Measurements from ENCODE around the gene DNAH10. TPM values are rescaled to one million over a fixed set of nuclear protein-coding genes. Genes with fewer than 3 reads are reported as not detected.

Gene DNAH10
- polyA plus RNA-seq, 2 of the 4 experiments (the other 2 are of a cell fraction), result 0.14 to 0.39 TPM

GRCh38 chr12:123748661-123749060 lies 13.4 kb upstream of the DNAH10 start:
- H3K4me2 ChIP-seq, result no peak overlapping the region
- CTCF ChIA-PET, result no interaction called here
- DNase-seq (ENCODE audit: low read depth in 1 of 2, low spot score in 1 of 2), result no peak
- WGBS (ENCODE audit: missing lambda C conversion rate), result 76% methylated on average over 4 of the region's 4 CpGs
- TF ChIP-seq EHF (CRISPR knock-in tag; IDR thresholded peaks at IDR 0.05) (no peak), CBX2 (IDR thresholded peaks at IDR 0.05; ENCODE audit: borderline replicate concordance, low read depth) (no peak)
- no peaks in the 10 kb centered on the region for H3K4me1 ChIP-seq
- no peaks in the 10 kb centered on the region for H3K9me3 ChIP-seq
- POLR2A ChIA-PET, result no interaction called here
- ATAC-seq, result no peak
- H3K4me3 ChIP-seq, result no peak overlapping the region
- H3K27ac ChIP-seq, result no peak overlapping the region
- no peak for FAIRE-seq

GRCh38 chr12:123749355-123749754 lies 12.7 kb upstream of the DNAH10 start:
- Histone ChIP-seq H3K4me1 (no peaks in the 10 kb centered on the region), H3K27ac (no peak overlapping the region), H3K4me2 (no peak overlapping the region), H3K9me3 (no peaks in the 10 kb centered on the region), H3K4me3 (no peak overlapping the region)
- FAIRE-seq (no peak), DNase-seq (ENCODE audit: low read depth in 1 of 2, low spot score in 1 of 2) (no peak), ATAC-seq (no peak)
- WGBS (ENCODE audit: missing lambda C conversion rate), result 92% methylated on average over 10 of the region's 10 CpGs
- CTCF ChIA-PET, result no interaction called here
- POLR2A ChIA-PET, result no interaction called here
- TF ChIP-seq RCOR1 (IDR thresholded peaks at IDR 0.05; ENCODE audit: low read depth, low read length) (no peak), NFE2L2 (conservative IDR thresholded peaks at IDR 0.05; ENCODE audit: low read length) (no peak), ESRRA (IDR thresholded peaks at IDR 0.05; ENCODE audit: borderline replicate concordance, low read length) (no peak), HOXA7 (CRISPR knock-in tag; IDR thresholded peaks at IDR 0.05) (no peak), KDM5A (IDR thresholded peaks at IDR 0.05) (no peak), BHLHE40 (IDR thresholded peaks at IDR 0.05; ENCODE audit: low read depth, low read length) (no peak)
- TF ChIP-seq, protein P1, sequence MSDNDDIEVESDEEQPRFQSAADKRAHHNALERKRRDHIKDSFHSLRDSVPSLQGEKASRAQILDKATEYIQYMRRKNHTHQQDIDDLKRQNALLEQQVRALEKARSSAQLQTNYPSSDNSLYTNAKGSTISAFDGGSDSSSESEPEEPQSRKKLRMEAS (IDR thresholded peaks at IDR 0.05), result no peak

- no peak for FAIRE-seq
- Histone ChIP-seq H3K9me3 (no peaks in the 10 kb centered on the region), H3K4me3 (no peak overlapping the region), H3K4me1 (no peaks in the 10 kb centered on the region), H3K4me2 (no peak overlapping the region), H3K27ac (no peak overlapping the region)
- CTCF ChIA-PET, result interaction anchor here (1.4 to 2.6 kb wide), 2 partner anchors 155 to 234 kb away, joined by 3 to 7 read pairs; no protein-coding TSS in a partner anchor
- ATAC-seq, result no peak
- no peak for DNase-seq (ENCODE audit: low read depth in 1 of 2, low spot score in 1 of 2)
- TF ChIP-seq CBX8 (IDR thresholded peaks at IDR 0.05), result no peak
- TF ChIP-seq ATOH8 (CRISPR knock-in tag; IDR thresholded peaks at IDR 0.05; ENCODE audit: low read depth), result no peak
- no peak for TF ChIP-seq TP53 (CRISPR knock-in tag; IDR thresholded peaks at IDR 0.05)
- TF ChIP-seq CEBPB (IDR thresholded peaks at IDR 0.05), result no peak
- TF ChIP-seq E2F6 (IDR thresholded peaks at IDR 0.05; ENCODE audit: borderline replicate concordance, low read depth), result no peak
- no peak for TF ChIP-seq NR3C1 (IDR thresholded peaks at IDR 0.05)
- TF ChIP-seq SREBF2 (IDR thresholded peaks at IDR 0.05), result no peak
- no peak for TF ChIP-seq CBX2 (IDR thresholded peaks at IDR 0.05; ENCODE audit: borderline replicate concordance, low read depth)
- no peak for TF ChIP-seq ZFP36 (IDR thresholded peaks at IDR 0.05; ENCODE audit: borderline replicate concordance, partially characterized antibody)
- TF ChIP-seq, protein P2, sequence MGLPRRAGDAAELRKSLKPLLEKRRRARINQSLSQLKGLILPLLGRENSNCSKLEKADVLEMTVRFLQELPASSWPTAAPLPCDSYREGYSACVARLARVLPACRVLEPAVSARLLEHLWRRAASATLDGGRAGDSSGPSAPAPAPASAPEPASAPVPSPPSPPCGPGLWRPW (IDR thresholded peaks at IDR 0.05), result no peak
- TF ChIP-seq RAD21 (conservative IDR thresholded peaks at IDR 0.05 in 1 of 2, IDR thresholded peaks at IDR 0.05 in 1 of 2), result no peak
- TF ChIP-seq KDM5A (IDR thresholded peaks at IDR 0.05), result no peak
- no peak for TF ChIP-seq FOSB (CRISPR knock-in tag; IDR thresholded peaks at IDR 0.05)
- 86% methylated on average over 8 of the region's 8 CpGs for WGBS (ENCODE audit: missing lambda C conversion rate)
- POLR2A ChIA-PET, result no interaction called here
Observed at GRCh38 chr12:123750159-123750656, 11.9 kb upstream of the DNAH10 start.

GRCh38 chr12:123752046-123752445 lies 10.1 kb upstream of the DNAH10 start:
- no peak for ATAC-seq
- no peak for DNase-seq (ENCODE audit: low read depth in 1 of 2, low spot score in 1 of 2)
- no peak overlapping the region for H3K27ac ChIP-seq
- TF ChIP-seq GATA3 (IDR thresholded peaks at IDR 0.05; ENCODE audit: borderline replicate concordance), result no peak
- no peak for TF ChIP-seq HOXB5 (CRISPR knock-in tag; IDR thresholded peaks at IDR 0.05)
- TF ChIP-seq NPAS2 (CRISPR knock-in tag; IDR thresholded peaks at IDR 0.05; ENCODE audit: borderline replicate concordance), result no peak
- TF ChIP-seq EHF (CRISPR knock-in tag; IDR thresholded peaks at IDR 0.05), result no peak
- TF ChIP-seq, protein P2 (IDR thresholded peaks at IDR 0.05), result no peak
- TF ChIP-seq BHLHE40 (IDR thresholded peaks at IDR 0.05; ENCODE audit: low read depth, low read length), result no peak
- TF ChIP-seq HOXA7 (CRISPR knock-in tag; IDR thresholded peaks at IDR 0.05), result no peak
- no peak for TF ChIP-seq JUNB (IDR thresholded peaks at IDR 0.05)
- no peak for TF ChIP-seq SMC3 (IDR thresholded peaks at IDR 0.05)
- no peak for TF ChIP-seq POLR2AphosphoS2 (conservative IDR thresholded peaks at IDR 0.05; ENCODE audit: low read length)
- TF ChIP-seq KDM1A (IDR thresholded peaks at IDR 0.05; ENCODE audit: low read depth), result no peak
- CTCF ChIA-PET, result interaction anchor here (2.6 kb wide), 1 partner anchor 153 kb away, joined by 7 read pairs; no protein-coding TSS in a partner anchor
- WGBS (ENCODE audit: missing lambda C conversion rate), result 85% methylated on average over 3 of the region's 3 CpGs
- POLR2A ChIA-PET, result no interaction called here
- no peaks in the 10 kb centered on the region for H3K4me1 ChIP-seq
- no peaks in the 10 kb centered on the region for H3K9me3 ChIP-seq
- H3K4me2 ChIP-seq, result no peak overlapping the region
- H3K4me3 ChIP-seq, result no peak overlapping the region
- FAIRE-seq, result no peak
